HG03571 (cell line): ENCODE results near the gene TMC2.

ENCODE experiments used
- ATAC-seq: cut with Tn5 transposase; IDR thresholded peaks from one replicate; pipeline ENCODE4 v1.9.1; 2021; ENCODE audit not compliant: unreplicated experiment

TMC2 gene

DNA sequence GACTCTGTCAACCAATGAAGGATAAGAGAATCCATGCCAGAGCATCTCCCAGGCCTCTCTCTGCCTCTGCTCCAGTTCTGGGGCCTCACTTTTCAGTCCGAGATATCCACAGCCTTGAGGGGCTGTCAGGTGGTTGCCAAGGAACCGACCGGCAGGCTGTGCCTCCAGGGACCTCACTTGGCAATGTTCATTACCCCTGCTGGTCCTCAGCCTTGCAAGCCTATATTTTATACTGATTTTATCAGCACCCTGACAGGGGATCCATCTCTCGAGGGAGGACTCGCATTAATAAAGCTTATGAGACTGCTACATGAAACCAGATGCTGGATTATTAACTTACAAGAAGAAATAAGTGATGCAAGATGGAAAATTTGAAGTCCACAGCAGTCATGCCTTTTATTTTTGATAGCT lies 39.9 kb downstream of the TMC2 start:
- no peak for ATAC-seq

GRCh38 chr20:2578475-2579192 lies 42.3 kb downstream of the TMC2 start:
- ATAC-seq: no peak

- ATAC-seq: no peak
Measured at GRCh38 chr20:2585811-2586210, 49.4 kb downstream of the TMC2 start.

DNA sequence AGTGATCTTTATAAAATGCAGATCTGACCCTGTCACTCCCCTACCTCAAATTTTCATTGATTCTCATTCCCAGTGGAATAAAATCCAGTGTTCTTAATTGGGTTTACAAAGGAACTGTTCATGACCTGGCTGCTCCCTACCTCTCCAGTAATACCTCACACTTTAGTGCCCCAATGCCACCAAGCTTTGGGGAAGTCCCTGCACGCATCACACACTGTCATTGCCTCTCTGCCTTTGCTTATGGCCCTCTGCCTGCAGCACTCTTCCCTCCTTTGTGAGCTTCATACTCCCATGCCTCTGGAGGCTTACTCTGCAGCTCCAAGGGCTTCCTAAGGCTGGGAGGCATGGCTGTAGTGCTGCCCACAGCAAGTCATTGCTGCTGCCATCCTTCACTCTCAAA lies 57.4 kb downstream of the TMC2 start:
- ATAC-seq: no peak

DNA sequence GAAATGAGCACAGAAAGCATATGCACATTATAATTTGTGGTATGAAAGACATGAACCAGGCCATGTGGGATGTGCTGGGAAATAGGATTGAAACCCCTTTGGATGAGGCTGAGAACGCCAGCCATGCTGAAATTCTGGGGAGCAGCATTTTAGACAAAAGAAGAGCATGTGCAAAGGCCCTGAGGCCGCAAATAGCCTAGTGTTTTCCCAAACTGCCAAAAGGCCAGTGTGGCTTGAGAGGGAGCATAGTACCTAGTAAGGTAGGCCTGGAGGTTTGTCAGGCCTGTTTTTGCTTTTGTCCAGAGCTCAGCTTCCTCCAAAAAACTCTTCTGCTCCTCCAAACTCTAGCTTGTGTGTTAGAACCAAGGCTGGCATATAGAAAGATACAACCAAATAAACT lies 58.7 kb downstream of the TMC2 start:
- ATAC-seq: no peak

- ATAC-seq: no peak
Measured at GRCh38 chr20:2596673-2597279, 60.4 kb downstream of the TMC2 start.

GRCh38 chr20:2599288-2600006 lies 63.1 kb downstream of the TMC2 start:
- no peak for ATAC-seq

GRCh38 chr20:2602046-2602735 lies 65.8 kb downstream of the TMC2 start:
- no peak for ATAC-seq

DNA sequence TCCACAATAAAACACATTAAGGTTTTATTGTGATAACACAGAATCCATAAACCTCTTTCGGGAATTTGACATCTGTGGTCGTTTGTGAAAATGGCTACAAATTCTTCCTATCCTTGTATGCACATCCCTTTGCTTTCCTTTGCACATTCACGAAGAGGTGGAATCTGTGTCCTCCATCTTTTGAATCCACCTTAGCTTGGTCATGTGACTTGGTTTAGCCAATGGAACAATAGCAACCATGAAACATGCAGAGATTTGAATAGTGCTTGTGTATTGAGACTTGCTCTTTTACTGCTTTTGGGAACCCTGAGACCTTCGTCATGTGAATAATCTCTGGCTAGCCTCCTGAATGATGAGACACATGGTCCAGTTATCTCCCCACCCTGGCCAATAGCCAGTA lies 66.4 kb downstream of the TMC2 start:
- ATAC-seq: no peak

DNA sequence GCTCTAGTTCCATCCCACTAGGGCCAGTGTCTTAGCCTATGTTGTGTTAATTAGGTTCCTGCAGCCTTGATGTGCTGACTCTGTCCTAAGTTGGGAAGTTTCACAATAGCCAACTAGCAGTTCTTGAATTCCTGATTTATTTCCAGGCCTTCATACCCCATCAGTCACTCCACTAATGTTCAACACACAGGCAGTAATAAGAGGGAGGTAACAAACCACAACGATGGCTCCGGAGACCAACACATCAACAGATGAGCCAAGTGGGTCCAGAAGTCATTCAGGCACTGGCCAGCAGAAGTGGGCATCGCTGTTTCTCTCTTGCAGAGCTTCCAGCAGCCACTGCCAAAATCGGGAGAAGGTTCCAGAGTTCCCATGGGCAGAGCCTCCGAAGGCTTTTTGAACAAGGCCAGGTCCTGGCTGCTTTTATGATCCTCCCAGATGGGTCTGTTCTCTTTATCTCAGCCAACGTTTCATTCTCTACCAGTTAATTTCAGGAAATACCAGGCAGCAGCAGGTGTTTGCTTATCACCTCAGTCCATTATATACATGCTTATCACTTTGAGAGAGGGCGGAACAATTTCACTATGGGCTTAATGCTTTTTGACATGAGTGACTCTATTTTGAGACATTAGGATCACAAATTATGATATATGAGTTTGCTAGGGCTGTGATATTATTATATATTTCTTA lies 67.6 kb downstream of the TMC2 start:
- no peak for ATAC-seq

- ATAC-seq: no peak
Measured at GRCh38 chr20:2604506-2604835, 68.1 kb downstream of the TMC2 start.

DNA sequence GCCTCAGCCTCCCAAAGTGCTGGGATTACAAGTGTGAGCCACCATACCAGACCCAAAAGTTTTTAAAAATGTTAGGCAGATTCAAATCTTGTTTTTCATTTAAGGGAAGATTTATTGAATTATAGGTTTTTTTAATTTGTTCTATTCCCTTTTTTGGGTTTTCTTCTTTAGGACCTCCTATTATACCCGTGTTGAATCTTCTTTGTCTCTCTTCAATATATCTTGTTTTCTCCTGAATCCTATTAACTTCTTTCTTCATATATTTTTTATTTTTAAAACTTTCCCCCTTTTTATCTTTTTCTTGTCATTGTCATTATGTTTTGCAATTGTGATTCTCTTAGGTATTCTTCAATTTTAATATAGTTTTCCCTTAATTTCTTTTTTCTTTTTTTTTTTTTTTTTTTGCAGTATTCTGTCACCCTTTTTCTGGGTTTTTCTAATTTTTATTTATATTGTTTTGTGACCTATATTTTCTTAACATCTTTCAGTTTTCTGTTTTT lies 70.2 kb downstream of the TMC2 start:
- no peak for ATAC-seq

- ATAC-seq: no peak
Measured at GRCh38 chr20:2610326-2610725, 74.0 kb downstream of the TMC2 start.

- ATAC-seq: no peak
Measured at GRCh38 chr20:2610941-2611720, 74.8 kb downstream of the TMC2 start.

- no peak for ATAC-seq
Measured at GRCh38 chr20:2612073-2612472, 75.7 kb downstream of the TMC2 start.

DNA sequence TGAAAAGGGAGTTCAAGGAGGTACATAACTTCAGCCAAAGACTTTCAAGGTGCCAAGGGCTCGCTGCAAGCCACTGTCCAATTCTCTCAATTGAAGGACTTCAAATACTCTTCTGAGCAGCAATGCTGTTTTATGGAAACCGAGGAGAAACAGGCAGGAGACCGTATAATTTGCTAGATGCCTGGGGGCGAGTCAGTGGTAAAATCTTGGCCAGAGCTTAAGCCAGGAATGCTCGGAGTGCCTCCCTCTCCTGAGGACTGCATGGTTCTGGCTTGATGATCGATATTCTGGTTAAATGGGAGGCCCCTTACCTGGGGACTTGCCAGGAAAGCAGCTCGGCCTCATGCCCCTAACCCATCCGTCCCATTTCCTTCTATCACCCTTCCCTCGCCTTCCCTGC lies 80.3 kb downstream of the TMC2 start:
- no peak for ATAC-seq

- no peak for ATAC-seq
Measured at GRCh38 chr20:2617099-2617714, 80.8 kb downstream of the TMC2 start.

- ATAC-seq: no peak
Measured at GRCh38 chr20:2618815-2619214, 82.4 kb downstream of the TMC2 start.

GRCh38 chr20:2619337-2619736 lies 83.0 kb downstream of the TMC2 start:
- ATAC-seq: no peak
